K562 (cell line): ENCODE data around the gene IL1RL2. TPM values are rescaled to one million over a fixed set of nuclear protein-coding genes. Genes with fewer than 3 reads are reported as not detected.

Experiments used
- ATF2 ChIP-seq: sonication (generic); formaldehyde crosslinking; IDR thresholded peaks from 2 replicates; pipeline ENCODE4 v1.8.1; 2022; ENCODE audit warnings: missing genetic modification reagents
- CREM ChIP-seq: IDR thresholded peaks from 2 replicates; pipeline ENCODE4 v1.6.1; 2014; ENCODE audit warnings: antibody characterized with exemption, low read depth
- FOXP4 ChIP-seq: sonication (generic); formaldehyde crosslinking; IDR thresholded peaks from 2 replicates; pipeline ENCODE4 v1.8.0; 2022; ENCODE audit warnings: mild to moderate bottlenecking, missing genetic modification reagents, borderline replicate concordance
- HBP1 ChIP-seq: fragments of 450-650 bp; formaldehyde crosslinking; IDR thresholded peaks from 2 replicates; pipeline ENCODE4 v1.4.0; 2022; ENCODE audit warnings: missing genetic modification characterization
- HCFC1 ChIP-seq: IDR thresholded peaks from 2 replicates; pipeline ENCODE4 v1.6.1; 2012; ENCODE audit warnings: low read depth, low read length, improper control_type of control experiment
- NFIX ChIP-seq: fragments of 250-450 bp; sonication (Bioruptor Pico); IDR thresholded peaks from 2 replicates; pipeline ENCODE4 v1.4.0; 2020; ENCODE audit warnings: low read depth, mild to moderate bottlenecking, moderate library complexity
- PHB ChIP-seq: fragments of 250-450 bp; sonication (Bioruptor Pico); IDR thresholded peaks from 2 replicates; pipeline ENCODE4 v1.5.0; 2021
- RBM15 ChIP-seq: fragments of 200-400 bp; formaldehyde crosslinking; IDR thresholded peaks from 2 replicates; pipeline ENCODE4 v1.6.1; 2018; ENCODE audit warnings: mild to moderate bottlenecking, low read length, moderate library complexity; ENCODE audit not compliant: insufficient read depth
- STAG1 ChIP-seq: sonication (generic); formaldehyde crosslinking; IDR thresholded peaks from 2 replicates; pipeline ENCODE4 v1.5.0; 2020; ENCODE audit warnings: missing genetic modification reagents, borderline replicate concordance
- TEAD1 ChIP-seq, 2 experiments: fragments of 450-650 bp in 1 of 2; sonication (generic) in 1 of 2; formaldehyde crosslinking; IDR thresholded peaks; 2 replicates each; pipeline versions ENCODE4 v1.4.0 to v1.8.0; 2020 to 2022; ENCODE audit warnings: mild to moderate bottlenecking in 2 of 2, missing genetic modification reagents in 1 of 2
- TFE3 ChIP-seq: fragments of 450-650 bp; formaldehyde crosslinking; IDR thresholded peaks from 2 replicates; pipeline ENCODE4 v1.4.0; 2020; ENCODE audit warnings: mild to moderate bottlenecking, mixed read lengths
- TRIM24 ChIP-seq, 2 experiments: fragments of 450-650 bp; IDR thresholded peaks; 2 replicates each; pipeline ENCODE4 v1.6.1; 2016
- YBX1 ChIP-seq: fragments of 450-650 bp; IDR thresholded peaks from 2 replicates; pipeline ENCODE4 v1.7.1; 2016; ENCODE audit warnings: mild to moderate bottlenecking
- ZNF134 ChIP-seq: fragments of 250-450 bp; sonication (Bioruptor Pico); conservative IDR thresholded peaks from 2 replicates; pipeline ENCODE4 v1.4.0; 2020
- ZNF609 ChIP-seq: sonication (generic); formaldehyde crosslinking; IDR thresholded peaks from 2 replicates; pipeline ENCODE4 v1.8.1; 2023; ENCODE audit warnings: missing genetic modification reagents, mild to moderate bottlenecking, borderline replicate concordance
- polyA plus RNA-seq, 8 experiments: library from polyadenylated mRNA; depleted of rRNA in 4 of 8; stranded (reverse) in 5 of 8; unstranded in 3 of 8; fragments of >200 nt; fragmentation: Nextera tagmentation in 2 of 8; fragmentation: Illumina TruSeq in 1 of 8; extraction: Ambion mirVana in 2 of 8; extraction: Trizol in 1 of 8; gene quantifications; 2 replicates each; pipeline versions ENCODE4 v1.2.1 to v1.2.3, GENCODE V29; 2011 to 2014; ENCODE audit warnings: inconsistent platforms in 1 of 8, missing spikeins in 1 of 8
- total RNA-seq, 7 experiments: library from RNA; depleted of rRNA in 6 of 7; stranded (reverse); fragments of >200 nt in 6 of 7; fragmentation: Illumina TruSeq in 2 of 7; extraction: Trizol in 2 of 7; gene quantifications; 2 replicates each; pipeline versions ENCODE4 v1.2.1 to v1.2.3, GENCODE V29; 2011 to 2021; ENCODE audit warnings: low replicate concordance in 1 of 7

Gene IL1RL2
- total and polyA plus RNA-seq, 9 of the 15 experiments (the other 6 are each of a cell fraction or from before 2014, with no cell fraction given) = not detected

- TF ChIP-seq HBP1 (CRISPR knock-in tag) = no peak
- no peak for TF ChIP-seq TEAD1 (CRISPR knock-in tag; IDR thresholded peaks at IDR 0.05)
- TF ChIP-seq ATF2 (CRISPR knock-in tag) = no peak
- no peak for TF ChIP-seq RBM15
- peak; percentile 33; the same call in 1 of the 2 replicates for TF ChIP-seq CREM
- TF ChIP-seq ZNF609 = no peak
- 0 out of 2 replicates have a peak, but pooled peaks have one; percentile 28 for TF ChIP-seq ZNF134 (CRISPR knock-in tag)
- no peak for TF ChIP-seq FOXP4
- TF ChIP-seq YBX1 = no peak
- TF ChIP-seq PHB (CRISPR knock-in tag) = no peak
- TF ChIP-seq TRIM24 (IDR thresholded peaks at IDR 0.05) = no peak
- no peak for TF ChIP-seq HCFC1
- peak; percentile 83; the same call in 1 of the 2 replicates for TF ChIP-seq STAG1 (CRISPR knock-in tag)
- no peak for TF ChIP-seq NFIX
- TF ChIP-seq TFE3 (CRISPR knock-in tag) = no peak
Measured at GRCh38 chr2:102240640-102241370, 54.0 kb downstream of the IL1RL2 start (continued).
